Activated gamma-delta T cell (primary cell): ENCODE measurements around the gene NOL4L.
"Not testable (repeated sequence)": the region's sequence is repeated elsewhere in the genome, so short reads cannot be mapped to it uniquely, and the experiment has no call there.

Source experiments
- DNase-seq: peaks from one replicate; lab custom pipeline; 2025; lab: John Stamatoyannopoulos, UW

The NOL4L gene

DNA sequence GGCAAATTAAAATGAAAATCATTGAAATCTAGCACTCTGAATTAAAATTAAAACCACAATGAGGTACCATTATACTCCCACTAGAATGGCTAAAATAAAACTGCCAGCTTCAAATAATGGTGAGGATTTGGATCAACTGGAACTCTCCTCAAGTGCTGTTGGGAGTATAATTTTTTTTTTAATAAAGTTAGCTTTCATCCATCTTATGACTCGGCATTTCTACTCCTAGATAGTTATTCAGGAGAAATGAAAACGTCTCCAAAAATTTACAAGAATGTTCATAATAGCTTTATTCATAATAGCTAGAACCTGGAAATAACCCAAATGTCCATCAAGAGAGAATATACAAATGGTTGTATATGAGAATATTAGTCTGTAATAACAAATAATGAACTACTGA is 163.8 kb downstream of the NOL4L start:
- DNase-seq, result no peak

DNA sequence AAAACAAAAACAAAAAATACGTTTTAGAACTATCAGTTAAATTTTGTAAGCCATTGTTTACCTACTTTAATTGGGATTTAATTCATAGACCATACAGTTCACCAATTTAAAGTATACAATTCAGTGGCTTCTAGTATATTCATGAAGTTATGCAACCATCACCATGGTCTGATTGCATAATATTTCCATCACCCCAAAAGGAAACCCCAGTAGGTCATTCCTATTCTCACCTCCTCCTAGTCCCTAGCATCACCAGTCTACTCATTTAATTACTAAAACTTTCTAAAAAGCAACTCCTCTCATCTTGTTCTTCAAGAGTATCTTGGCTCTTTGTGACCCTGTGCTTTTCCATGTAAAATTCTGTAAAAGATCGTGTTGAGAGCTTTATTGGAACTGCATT is 166.8 kb downstream of the NOL4L start:
- no peak for DNase-seq

DNA sequence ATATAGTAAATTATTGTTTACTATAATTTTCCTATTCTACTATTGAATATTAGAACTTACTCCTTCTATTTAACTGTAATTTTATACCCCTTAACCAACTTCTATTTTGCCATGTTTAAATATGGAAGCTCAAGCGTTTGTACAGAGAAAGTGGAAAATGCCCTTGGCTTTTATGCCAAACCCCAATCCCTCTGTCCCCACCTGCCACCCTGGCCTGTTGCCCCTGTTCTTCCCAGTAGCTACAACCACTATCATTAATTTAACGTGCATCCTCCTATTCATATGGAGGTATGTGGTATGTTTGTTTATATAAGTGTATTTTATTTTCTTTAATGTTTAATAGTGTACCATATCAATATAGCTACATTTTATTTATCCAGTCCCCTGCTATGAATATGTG is 168.9 kb downstream of the NOL4L start:
- DNase-seq, result no peak

DNA sequence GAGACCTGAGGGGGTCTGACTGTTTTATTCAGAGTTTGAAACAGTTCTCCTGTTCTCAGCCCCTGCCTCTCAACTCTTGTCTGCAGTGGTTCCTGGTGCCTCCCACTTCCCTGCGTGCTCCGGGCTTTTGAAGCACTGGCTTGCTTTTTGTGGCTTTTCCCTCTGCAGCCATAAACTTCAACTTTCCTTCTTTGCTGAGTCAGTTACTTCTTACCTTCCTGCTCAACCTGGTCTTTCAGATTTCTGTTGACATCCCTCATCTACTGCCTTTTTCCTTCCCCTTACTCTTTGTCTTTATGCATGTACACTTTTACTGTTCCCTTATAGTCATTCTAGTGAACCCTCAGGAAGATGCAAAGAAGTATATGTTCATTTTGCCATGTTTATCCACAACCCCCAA is 169.6 kb downstream of the NOL4L start:
- DNase-seq, result no peak

DNA sequence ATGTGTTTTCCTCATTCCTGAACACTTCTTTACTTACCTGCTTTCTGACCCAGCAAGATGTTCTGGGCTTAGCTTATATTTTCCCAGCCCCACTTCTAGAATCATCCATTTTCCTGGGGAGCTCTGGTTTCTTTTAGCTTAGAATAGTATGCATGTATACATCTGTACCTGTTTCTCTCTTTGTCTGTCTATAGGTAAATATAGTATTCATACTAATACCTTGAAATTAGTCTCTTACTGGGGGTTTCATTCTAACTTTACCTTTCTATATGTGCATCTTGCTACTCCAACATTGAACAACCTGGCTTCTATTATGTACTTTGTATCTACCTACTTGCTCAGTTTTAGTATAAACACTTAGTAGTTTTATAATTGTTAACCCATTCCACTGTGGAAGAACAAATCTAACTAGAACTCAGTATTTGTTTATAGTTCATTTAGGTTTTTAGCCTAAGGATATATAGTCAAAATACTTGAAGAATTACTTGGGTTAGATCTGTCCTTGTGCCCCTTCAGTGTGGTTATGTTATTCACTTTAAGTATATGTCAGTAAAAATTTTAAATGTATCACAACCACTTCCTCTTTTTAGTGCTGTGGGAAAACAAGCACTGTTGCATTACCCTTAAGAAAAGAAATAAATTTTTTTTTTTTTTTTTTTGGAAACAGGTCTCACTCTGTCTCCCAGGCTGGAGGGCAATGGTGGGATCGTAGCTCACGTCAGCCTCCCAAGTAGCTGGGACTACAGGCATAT is 173.0 kb downstream of the NOL4L start:
- DNase-seq, result no peak

DNA sequence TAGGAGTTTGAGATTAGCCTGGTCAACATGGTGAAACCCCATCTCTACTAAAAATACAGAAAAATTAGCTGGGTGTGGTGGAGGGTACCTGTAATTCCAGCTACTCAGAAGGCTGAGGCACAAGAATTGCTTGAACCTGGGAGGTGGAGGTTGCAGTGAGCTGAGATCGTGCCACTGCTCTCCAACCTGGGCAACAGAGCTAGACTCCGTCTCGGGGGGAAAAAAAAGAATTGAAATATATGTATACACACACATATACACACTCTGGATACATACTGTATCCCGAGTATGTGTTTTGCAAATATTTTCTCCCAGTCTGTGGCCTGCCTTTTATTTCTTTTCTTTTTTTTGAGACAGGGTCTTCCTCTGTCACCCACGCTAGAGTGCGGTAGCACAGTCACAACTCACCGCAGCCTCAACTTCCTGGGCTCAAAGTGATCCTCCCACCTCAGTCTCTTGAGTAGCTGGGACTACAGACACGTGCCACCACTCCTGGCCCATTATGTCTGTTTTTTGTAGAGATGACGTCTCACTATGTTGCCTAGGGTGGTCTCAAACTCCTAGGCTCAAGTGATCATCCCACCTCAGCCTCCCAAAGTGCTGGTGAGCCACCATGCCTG is 177.9 kb downstream of the NOL4L start:
- DNase-seq, result not testable (repeated sequence)

DNA sequence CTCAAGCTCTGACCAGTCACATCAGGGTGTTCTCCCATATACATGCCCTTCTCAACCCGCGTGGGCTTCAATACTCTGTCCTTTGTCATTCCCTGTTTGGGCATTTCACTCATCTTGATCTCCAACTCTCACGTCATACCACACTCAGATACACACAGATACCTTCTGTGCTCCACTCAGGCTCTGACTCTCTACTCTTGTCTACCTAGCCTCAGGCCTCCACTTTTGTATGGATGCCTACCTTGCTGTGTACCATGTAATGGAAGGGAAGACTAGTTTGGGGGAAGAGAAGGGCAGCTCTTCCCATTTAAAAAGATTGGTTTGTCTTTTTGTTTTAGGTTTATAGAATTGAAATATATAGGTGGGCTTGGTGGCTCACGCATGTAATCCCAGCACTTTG is 178.4 kb downstream of the NOL4L start:
- DNase-seq, result no peak

DNA sequence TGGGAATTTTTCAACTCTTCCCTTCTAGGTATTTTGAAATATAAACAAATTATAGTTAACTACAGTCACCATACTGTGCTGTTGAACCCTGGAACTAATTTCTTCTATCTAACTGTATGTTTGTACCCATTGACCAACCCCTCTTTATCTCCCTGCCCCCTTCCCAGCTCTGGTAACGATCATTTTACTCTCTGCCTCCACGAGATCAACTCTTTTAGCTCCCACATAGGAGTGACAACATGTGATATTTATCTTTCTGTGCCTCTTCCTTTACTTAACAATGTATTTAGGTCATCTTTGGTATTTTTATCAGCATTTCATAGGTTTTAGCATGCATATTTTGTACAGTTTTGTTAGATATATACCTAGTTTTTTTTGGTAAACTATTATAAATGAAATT is 181.1 kb downstream of the NOL4L start:
- no peak for DNase-seq

DNA sequence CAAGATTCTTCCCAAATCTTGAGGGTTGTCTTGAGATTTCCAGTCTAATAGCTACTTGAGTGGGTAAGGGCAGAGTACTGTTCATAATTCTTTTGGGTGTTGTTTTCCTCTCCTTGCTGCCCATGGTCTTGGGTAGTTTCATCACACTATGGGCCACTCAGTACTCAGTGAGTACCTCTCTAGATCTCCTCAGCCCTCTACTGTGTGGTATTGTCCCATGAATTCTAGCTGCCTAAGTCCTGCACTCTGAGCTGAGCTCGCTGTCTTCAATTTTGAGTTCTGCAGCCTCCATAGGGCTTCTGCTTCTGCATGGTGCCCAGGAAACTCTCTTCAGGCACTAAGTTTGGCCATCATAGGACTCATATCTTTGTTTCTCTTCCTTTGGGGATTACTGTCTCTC is 184.7 kb downstream of the NOL4L start:
- no peak for DNase-seq

DNA sequence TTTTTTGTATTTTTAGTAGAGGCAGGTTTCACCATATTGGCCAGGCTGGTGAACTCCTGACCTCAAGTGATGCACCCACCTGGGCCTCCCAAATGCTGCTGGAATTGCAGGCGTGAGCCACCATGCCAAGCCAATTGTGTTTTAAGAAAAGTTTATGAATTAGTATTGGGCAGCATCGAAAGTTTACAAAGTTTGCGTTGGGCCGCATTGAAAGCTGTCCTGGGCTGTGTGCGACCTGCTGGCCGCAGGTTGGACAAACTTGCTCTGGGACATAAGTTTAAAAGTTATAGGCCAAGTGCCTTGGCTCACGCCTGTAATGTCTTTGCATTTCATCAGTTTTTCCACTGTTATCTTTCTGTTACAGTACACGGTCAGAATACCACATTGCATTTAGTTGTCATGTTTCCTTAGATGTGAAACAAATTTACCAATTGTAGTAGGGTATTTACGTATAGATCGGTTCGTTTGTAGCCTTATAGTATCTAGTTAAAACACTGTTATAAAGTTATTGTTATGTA is 187.5 kb downstream of the NOL4L start:
- no peak for DNase-seq

DNA sequence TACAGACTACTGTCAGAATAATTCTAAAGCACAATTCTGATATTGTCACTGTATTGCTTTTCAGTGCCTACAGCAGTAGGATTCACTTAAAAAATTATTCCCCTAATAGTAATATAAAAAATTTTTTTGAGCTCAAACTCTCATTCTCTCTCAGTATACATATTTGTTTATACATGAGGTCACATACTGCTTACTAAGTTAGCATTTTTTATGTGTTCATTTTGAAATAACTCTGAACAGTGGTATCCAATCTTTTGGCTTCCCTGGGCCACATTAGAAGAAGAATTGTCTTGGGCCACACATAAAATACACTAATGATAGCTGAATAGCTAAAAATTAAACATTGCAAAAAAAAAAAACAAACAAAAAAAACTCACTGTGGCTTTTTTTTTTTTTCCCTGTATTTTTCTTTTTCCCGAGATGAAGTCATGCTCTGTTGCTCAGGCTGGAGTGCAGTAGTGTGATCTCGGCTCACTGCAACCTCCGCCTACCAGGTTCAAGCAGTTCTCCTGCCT is 188.4 kb downstream of the NOL4L start:
- no peak for DNase-seq

DNA sequence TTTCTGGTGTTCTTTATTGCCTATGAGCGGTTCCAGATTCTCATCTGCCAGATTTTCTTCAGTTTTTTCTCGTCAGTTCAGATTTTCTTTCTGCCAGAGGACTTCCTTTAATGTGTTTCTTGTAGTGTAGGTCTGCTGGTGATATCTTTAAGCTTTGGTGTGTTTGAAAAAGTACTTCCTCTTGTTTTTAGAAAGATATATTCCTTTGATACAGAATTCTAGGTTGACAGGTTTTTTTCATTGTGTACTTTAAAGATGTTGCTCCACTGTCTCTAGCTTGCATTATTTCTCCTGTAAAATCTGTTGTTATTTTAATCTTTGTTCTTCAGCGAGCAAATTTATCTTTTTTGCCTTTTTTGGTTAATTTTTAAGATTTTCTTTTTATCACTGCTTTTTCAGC is 190.1 kb downstream of the NOL4L start:
- DNase-seq, result no peak
